ENCODE data around the gene URI1. TPM values are rescaled to one million over a fixed set of nuclear protein-coding genes. Genes with fewer than 3 reads are reported as not detected.

Gene URI1
- total and polyA plus RNA-seq, 2 donors (not counting 1 experiment from before 2014, with no cell fraction given) = 21.3 to 54.2 TPM

- Histone ChIP-seq H4K20me1 (ENCODE audit: control insufficient read depth, insufficient read depth, low read length, poor library complexity, severe bottlenecking) (no peaks in the 10 kb centered on the region), H3K9me3 (ENCODE audit: control extremely low read depth in 1 of 3, control insufficient read depth in 2 of 3, insufficient read depth in 1 of 3, low read length in 2 of 3) (no peaks in the 10 kb centered on the region), H3K4me2 (replicated peaks; ENCODE audit: low read depth, low read length, poor library complexity, severe bottlenecking) (no peak overlapping the region), H3K27me3 (replicated peaks in 1 of 4; ENCODE audit: control extremely low read depth in 1 of 4, control insufficient read depth in 3 of 4, insufficient read depth in 4 of 4, low read length in 3 of 4) (peaks cover 0 to 5% (median 0%) of the 10 kb centered on the region in 4 experiments), H3K36me3 (replicated peaks in 1 of 2; ENCODE audit: control extremely low read depth in 1 of 2, control insufficient read depth in 1 of 2, extremely low read depth in 1 of 2, insufficient read depth in 2 of 2, low read length in 1 of 2) (no peaks in the 10 kb centered on the region), H3K4me3 (ENCODE audit: control extremely low read depth in 1 of 5, extremely low read depth in 1 of 5, insufficient read depth in 1 of 5, low read depth in 2 of 5, low read length in 4 of 5) (no peak overlapping the region), H3K79me2 (ENCODE audit: control insufficient read depth, insufficient read depth, low read length) (no peaks in the 10 kb centered on the region), H2AFZ (ENCODE audit: insufficient read depth, low read depth, low read length, poor library complexity, severe bottlenecking) (no peak overlapping the region), H3K27ac (ENCODE audit: low read length in 2 of 2) (no peak overlapping the region), H3K4me1 (ENCODE audit: control insufficient read depth in 2 of 2, insufficient read depth in 2 of 2, low read length in 2 of 2) (no peaks in the 10 kb centered on the region), H3K9ac (ENCODE audit: low read length) (no peak overlapping the region)
- ChIA-PET CTCF (no interaction called here), POLR2A (no interaction called here)
- WGBS (ENCODE audit: insufficient coverage) = 93% methylated on average over 13 of the region's 13 CpGs
- intact Hi-C loops (cut with micrococcal nuclease) = no loop called here
- ATAC-seq (ENCODE audit: low read depth) (no peak), DNase-seq (no peak)
- H3K27me3 Mint-ChIP-seq = peaks cover 6% of the 10 kb centered on the region
- TF ChIP-seq CTCF (IDR thresholded peaks at IDR 0.05) (no peak), EZH2 (IDR thresholded peaks at IDR 0.05; ENCODE audit: borderline replicate concordance, insufficient read depth, low read depth, low read length, poor library complexity, severe bottlenecking) (no peak)
- H3K4me1 Mint-ChIP-seq = no peaks in the 10 kb centered on the region
- peaks cover 2% of the 10 kb centered on the region for H3K9me3 Mint-ChIP-seq (ENCODE audit: insufficient read depth)
- H3K4me3 Mint-ChIP-seq = no peak overlapping the region
- H3K27ac Mint-ChIP-seq = no peak overlapping the region
Measured at GRCh38 chr19:30063650-30064347, 121.8 kb downstream of the URI1 start.

DNA sequence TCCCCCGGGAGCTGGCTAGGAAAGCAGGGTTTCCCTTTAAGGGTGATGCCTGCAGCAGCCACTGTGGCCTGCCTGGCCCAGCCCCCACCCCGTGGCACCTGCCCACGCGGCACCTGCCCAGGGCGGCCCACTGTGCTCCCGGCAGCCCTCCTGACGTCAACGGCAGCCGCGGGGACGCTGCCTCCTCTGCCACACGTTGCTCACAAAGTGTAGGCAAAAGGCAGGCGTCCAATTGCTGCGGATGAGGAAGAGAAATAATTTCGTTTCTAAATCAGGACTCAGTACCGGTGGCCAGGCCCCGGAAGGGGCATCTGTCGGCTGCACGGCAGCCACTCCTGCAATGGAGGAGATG is 122.3 kb downstream of the URI1 start:
- intact Hi-C loops (cut with micrococcal nuclease) = no loop called here
- Histone ChIP-seq H3K9me3 (ENCODE audit: control extremely low read depth in 1 of 3, control insufficient read depth in 2 of 3, insufficient read depth in 1 of 3, low read length in 2 of 3) (no peaks in the 10 kb centered on the region), H4K20me1 (ENCODE audit: control insufficient read depth, insufficient read depth, low read length, poor library complexity, severe bottlenecking) (no peaks in the 10 kb centered on the region), H3K36me3 (replicated peaks in 1 of 2; ENCODE audit: control extremely low read depth in 1 of 2, control insufficient read depth in 1 of 2, extremely low read depth in 1 of 2, insufficient read depth in 2 of 2, low read length in 1 of 2) (no peaks in the 10 kb centered on the region), H2AFZ (ENCODE audit: insufficient read depth, low read depth, low read length, poor library complexity, severe bottlenecking) (no peak overlapping the region), H3K27ac (ENCODE audit: low read length in 2 of 2) (no peak overlapping the region), H3K9ac (ENCODE audit: low read length) (no peak overlapping the region), H3K4me2 (replicated peaks; ENCODE audit: low read depth, low read length, poor library complexity, severe bottlenecking) (no peak overlapping the region), H3K27me3 (replicated peaks in 1 of 4; ENCODE audit: control extremely low read depth in 1 of 4, control insufficient read depth in 3 of 4, insufficient read depth in 4 of 4, low read length in 3 of 4) (peaks cover 0 to 5% (median 0%) of the 10 kb centered on the region in 4 experiments), H3K4me1 (ENCODE audit: control insufficient read depth in 2 of 2, insufficient read depth in 2 of 2, low read length in 2 of 2) (no peaks in the 10 kb centered on the region), H3K79me2 (ENCODE audit: control insufficient read depth, insufficient read depth, low read length) (no peaks in the 10 kb centered on the region), H3K4me3 (ENCODE audit: control extremely low read depth in 1 of 5, extremely low read depth in 1 of 5, insufficient read depth in 1 of 5, low read depth in 2 of 5, low read length in 4 of 5) (no peak overlapping the region)
- Mint-ChIP-seq H3K9me3 (ENCODE audit: insufficient read depth) (peaks cover 2% of the 10 kb centered on the region), H3K4me1 (no peaks in the 10 kb centered on the region), H3K27ac (no peak overlapping the region), H3K4me3 (no peak overlapping the region), H3K27me3 (peaks cover 6% of the 10 kb centered on the region)
- ATAC-seq (ENCODE audit: low read depth) (no peak), DNase-seq (no peak)
- ChIA-PET POLR2A (no interaction called here), CTCF (no interaction called here)
- TF ChIP-seq EZH2 (IDR thresholded peaks at IDR 0.05; ENCODE audit: borderline replicate concordance, insufficient read depth, low read depth, low read length, poor library complexity, severe bottlenecking) (no peak), CTCF (IDR thresholded peaks at IDR 0.05) (no peak)
- WGBS (ENCODE audit: insufficient coverage) = 81% methylated on average over 19 of the region's 19 CpGs
